IPS-20b (cell line): ENCODE measurements around the gene SLC25A2.

Source experiments
- H3K27ac ChIP-seq: one replicate; pipeline ENCODE4 v1.5.1; 2013; ENCODE audit warnings: low read length
- H3K27me3 ChIP-seq: 2 replicates; pipeline ENCODE4 v1.6.1; 2013; ENCODE audit warnings: mild to moderate bottlenecking, low read length, inconsistent platforms; ENCODE audit not compliant: insufficient read depth
- H3K36me3 ChIP-seq: 2 replicates; pipeline ENCODE4 v1.6.1; 2013; ENCODE audit warnings: low read depth, mild to moderate bottlenecking, inconsistent platforms, low read length, moderate library complexity; ENCODE audit not compliant: insufficient read depth
- H3K4me1 ChIP-seq: 2 replicates; pipeline ENCODE4 v1.6.1; 2013; ENCODE audit warnings: mild to moderate bottlenecking, control low read depth, inconsistent platforms, low read length, moderate library complexity; ENCODE audit not compliant: insufficient read depth
- H3K4me3 ChIP-seq: 2 replicates; pipeline ENCODE4 v1.5.1; 2013; ENCODE audit warnings: mild to moderate bottlenecking, low read length, inconsistent platforms
- H3K9ac ChIP-seq: 2 replicates; pipeline ENCODE4 v1.6.1; 2013; ENCODE audit warnings: low read depth, mild to moderate bottlenecking, inconsistent platforms, low read length, moderate library complexity
- H3K9me3 ChIP-seq: 2 replicates; pipeline ENCODE4 v1.6.1; 2013; ENCODE audit warnings: mild to moderate bottlenecking, low read depth, low read length, inconsistent platforms; ENCODE audit not compliant: insufficient read depth

The SLC25A2 gene

DNA sequence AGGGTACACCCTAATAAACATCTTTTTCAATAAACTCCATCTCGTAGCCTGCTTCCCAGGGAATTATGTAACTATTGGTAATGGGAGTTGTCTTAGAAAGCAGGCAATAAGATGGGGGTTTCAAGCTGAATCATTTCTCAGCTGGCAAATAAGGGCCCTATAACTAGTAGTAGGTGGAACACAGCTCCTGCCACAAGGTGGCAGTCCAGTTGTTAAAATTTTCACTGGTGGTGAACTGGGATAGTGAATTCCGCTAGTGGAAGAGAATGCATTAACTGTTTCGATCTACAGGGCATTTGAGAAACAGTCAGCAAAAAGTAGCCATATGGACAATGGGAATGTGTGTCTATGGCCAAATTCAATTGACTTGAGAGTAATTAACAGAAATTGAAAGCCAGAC is 30.9 kb downstream of the SLC25A2 start:
- H3K36me3 ChIP-seq = no peaks in the 10 kb centered on the region
- H3K4me1 ChIP-seq = no peaks in the 10 kb centered on the region
- peaks cover 79% of the 10 kb centered on the region for H3K9me3 ChIP-seq
- H3K4me3 ChIP-seq = no peak overlapping the region
- no peaks in the 10 kb centered on the region for H3K27me3 ChIP-seq
- H3K27ac ChIP-seq = no peak overlapping the region
- H3K9ac ChIP-seq = no peak overlapping the region

DNA sequence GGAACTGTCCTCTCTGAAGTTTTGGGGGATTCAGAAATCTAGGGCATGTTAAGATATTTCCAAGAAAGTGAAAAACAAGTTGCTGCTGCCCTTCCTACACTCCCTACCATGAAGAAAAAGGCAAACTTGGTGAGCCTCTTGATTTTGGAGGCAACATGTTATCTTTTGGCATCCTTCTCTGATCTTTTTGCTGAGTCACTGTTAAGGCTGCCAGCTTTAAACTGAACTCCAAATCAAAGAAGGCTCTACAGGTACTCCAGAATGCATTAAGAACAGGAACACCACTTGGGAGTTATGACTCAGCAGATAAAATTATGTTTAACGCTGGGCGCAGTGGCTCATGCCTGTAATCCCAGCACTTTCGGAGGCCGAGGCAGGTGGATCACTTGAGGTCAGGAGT is 34.7 kb downstream of the SLC25A2 start:
- H3K9me3 ChIP-seq = peaks cover 94% of the 10 kb centered on the region
- no peaks in the 10 kb centered on the region for H3K4me1 ChIP-seq
- no peaks in the 10 kb centered on the region for H3K27me3 ChIP-seq
- H3K36me3 ChIP-seq = no peaks in the 10 kb centered on the region
- no peak overlapping the region for H3K27ac ChIP-seq
- H3K9ac ChIP-seq = no peak overlapping the region
- H3K4me3 ChIP-seq = no peak overlapping the region

DNA sequence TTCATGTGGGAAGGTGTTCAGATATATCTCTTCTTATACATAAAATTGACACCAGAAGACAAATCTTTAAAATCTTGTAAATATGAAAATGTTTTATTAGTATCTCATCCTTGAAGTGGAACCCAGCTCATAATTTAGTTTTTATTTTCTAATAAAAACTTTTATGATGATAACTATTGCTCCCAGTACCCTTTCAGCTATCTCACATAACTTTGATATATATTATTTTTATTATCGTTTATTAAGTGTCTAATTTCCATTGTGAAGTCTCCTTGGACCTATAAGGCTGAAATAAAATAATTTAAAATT is 42.7 kb downstream of the SLC25A2 start:
- Histone ChIP-seq H3K36me3 (no peaks in the 10 kb centered on the region), H3K9ac (no peak overlapping the region), H3K9me3 (peaks cover 96% of the 10 kb centered on the region), H3K4me3 (no peak overlapping the region), H3K27ac (no peak overlapping the region), H3K27me3 (no peaks in the 10 kb centered on the region), H3K4me1 (no peaks in the 10 kb centered on the region)

DNA sequence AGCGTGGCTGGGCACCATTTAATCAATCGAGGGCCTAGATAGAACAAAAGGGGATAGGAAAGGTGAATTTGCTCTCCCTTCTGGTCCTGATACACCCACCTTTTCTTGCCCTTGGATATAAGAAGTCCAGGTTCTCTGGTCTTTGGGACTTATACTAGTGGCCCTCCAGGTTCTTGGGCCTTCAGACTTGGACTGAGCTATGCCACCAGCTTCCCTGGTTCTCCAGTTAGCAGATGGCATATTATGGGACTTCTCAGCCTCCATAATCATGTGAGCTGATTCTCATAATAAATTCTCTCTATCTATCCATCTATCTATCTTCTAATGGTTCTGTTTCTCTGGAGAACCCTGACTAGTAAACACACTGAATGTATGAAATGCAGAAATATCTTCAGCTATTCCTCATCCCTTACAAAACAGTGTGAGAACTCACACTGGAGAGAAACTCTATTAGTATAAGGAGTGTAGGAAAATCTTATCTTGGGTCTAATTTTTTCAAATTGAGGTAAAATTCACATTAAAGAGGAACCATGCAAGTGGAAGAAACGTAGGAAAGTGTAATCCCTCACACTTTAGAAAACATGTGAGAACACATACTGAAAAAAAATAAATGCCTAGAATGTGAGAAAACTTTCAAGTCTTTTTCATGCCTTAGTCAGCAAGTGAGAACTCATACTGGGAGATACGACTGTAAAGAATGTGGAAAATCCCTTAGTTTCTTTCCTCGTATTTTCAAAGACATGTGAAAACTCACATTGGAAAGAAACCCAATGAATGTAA is 43.2 kb downstream of the SLC25A2 start:
- Histone ChIP-seq H3K9me3 (peaks cover 96% of the 10 kb centered on the region), H3K4me1 (no peaks in the 10 kb centered on the region), H3K36me3 (no peaks in the 10 kb centered on the region), H3K27ac (no peak overlapping the region), H3K27me3 (no peaks in the 10 kb centered on the region), H3K9ac (no peak overlapping the region), H3K4me3 (no peak overlapping the region)

DNA sequence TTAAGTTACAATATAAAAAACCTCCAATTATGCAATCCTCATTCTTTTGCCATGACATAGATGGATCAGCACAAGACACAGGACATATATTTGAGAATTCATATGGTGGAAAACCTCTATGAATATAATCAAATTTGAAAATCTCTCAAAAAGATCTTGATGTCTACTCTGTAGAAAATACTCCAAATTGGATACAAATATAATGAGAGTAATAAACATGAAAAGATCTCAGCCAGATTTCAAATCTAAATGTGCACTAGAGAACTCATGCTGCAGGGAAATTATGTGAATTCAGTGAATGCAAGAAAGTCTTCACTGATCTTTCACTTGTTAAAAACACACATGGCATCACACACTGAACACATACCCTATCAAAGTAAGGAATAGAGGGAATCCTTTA is 44.9 kb downstream of the SLC25A2 start:
- no peaks in the 10 kb centered on the region for H3K4me1 ChIP-seq
- H3K27ac ChIP-seq = no peak overlapping the region
- H3K4me3 ChIP-seq = no peak overlapping the region
- H3K36me3 ChIP-seq = no peaks in the 10 kb centered on the region
- H3K9ac ChIP-seq = no peak overlapping the region
- H3K9me3 ChIP-seq = peaks cover 96% of the 10 kb centered on the region
- H3K27me3 ChIP-seq = no peaks in the 10 kb centered on the region

DNA sequence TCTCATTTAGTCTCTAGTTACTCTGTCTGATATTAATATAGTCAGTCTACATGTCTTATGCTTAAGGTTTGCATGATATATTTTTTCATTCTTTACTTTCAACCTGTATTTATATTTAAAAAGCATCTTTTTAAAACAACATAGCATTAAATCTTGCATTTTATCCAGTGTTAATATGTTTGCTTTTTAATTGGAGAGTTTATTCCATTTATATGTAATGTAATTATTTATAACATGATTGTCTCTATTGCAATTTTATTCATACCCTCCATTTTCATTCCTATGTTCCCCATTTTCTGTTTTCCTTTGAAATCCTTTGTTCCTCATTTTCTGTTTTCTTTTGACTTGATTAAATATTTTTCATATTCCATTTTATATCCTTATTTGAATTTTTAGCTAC is 45.4 kb downstream of the SLC25A2 start:
- H3K36me3 ChIP-seq = no peaks in the 10 kb centered on the region
- H3K27ac ChIP-seq = no peak overlapping the region
- no peak overlapping the region for H3K9ac ChIP-seq
- no peaks in the 10 kb centered on the region for H3K4me1 ChIP-seq
- H3K27me3 ChIP-seq = no peaks in the 10 kb centered on the region
- H3K9me3 ChIP-seq = peaks cover 97% of the 10 kb centered on the region
- no peak overlapping the region for H3K4me3 ChIP-seq
